ENCODE results near the gene MGAT3. TPM values are rescaled to one million over a fixed set of nuclear protein-coding genes. Genes with fewer than 3 reads are reported as not detected.
A peak's percentile ranks its signal among the peaks of the same experiment; 100 is the strongest.

The MGAT3 gene
- total and polyA plus RNA-seq, 2 of the 13 experiments (the other 11 are each of a cell fraction or from before 2014, with no cell fraction given) = 0.11 to 0.15 TPM

DNA sequence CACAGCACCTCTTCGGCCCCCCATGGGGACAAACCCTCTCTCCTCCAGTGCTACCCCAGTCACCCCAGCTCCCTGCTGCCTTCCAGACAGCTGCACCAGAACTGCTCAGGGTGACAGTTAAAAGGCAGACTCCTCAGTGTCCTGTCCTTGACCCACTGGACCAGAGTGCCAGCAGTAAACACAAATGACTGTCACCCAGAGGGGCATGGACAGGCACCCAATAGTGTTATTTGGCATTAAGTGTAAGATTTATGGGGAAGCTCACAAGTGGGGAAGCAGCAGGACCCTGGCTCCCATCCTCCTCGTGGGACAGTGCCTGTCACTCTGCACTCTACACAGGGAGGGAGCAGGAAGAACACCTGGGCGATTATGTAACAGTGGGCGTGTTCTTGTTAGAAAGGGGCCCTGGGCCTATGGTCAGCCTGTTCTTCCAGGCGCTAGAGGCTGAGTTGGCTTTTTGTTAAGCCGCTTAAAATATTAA is 70.7 kb downstream of the MGAT3 start:
- CTCF ChIA-PET (ENCODE audit: low intra/inter-chr PET ratio, low total read pairs) = interaction anchor here (1.2 kb wide), 1 partner anchor 32 kb away, joined by 4 read pairs; no protein-coding TSS in a partner anchor
- H3K4me1 ChIP-seq (ENCODE audit: insufficient read depth, low read length) = peaks cover 84% of the 10 kb centered on the region
- WGBS (ENCODE audit: low lambda C conversion rate) = 17% methylated on average over 3 of the region's 6 CpGs
- peaks cover 52% of the 10 kb centered on the region for H4K20me1 ChIP-seq (ENCODE audit: insufficient read depth, low read length)
- in situ Hi-C loops (cut with HindIII; ENCODE audit: extremely low pct_ligation_motif_present, low pct_unique_long_range_greater_than_20kb) (no loop called here), intact Hi-C loops (cut with micrococcal nuclease; ENCODE audit: unreplicated experiment) (no loop called here)
- DNase-seq (ENCODE audit: low spot score) = peak; percentile 74
- no peaks in the 10 kb centered on the region; a peak in 1 of 5 replicates for H3K27me3 ChIP-seq (ENCODE audit: control insufficient read depth in 1 of 2, insufficient read depth in 2 of 2, low read length in 2 of 2)
- ATAC-seq = peak; percentile 10
- H3K27ac ChIP-seq (ENCODE audit: extremely low read length, insufficient read depth, low read length) = peak overlapping the region; percentile 40
- peaks cover 30% of the 10 kb centered on the region for H3K79me2 ChIP-seq (ENCODE audit: insufficient read depth, low read length)
- no TSS peak for BruUV-seq (replicated peaks)
- H3K4me3 ChIP-seq (replicated peaks in 1 of 3; ENCODE audit: insufficient read depth in 1 of 3, low read depth in 2 of 3, low read length in 3 of 3) = no peak overlapping the region
- H2AFZ ChIP-seq (ENCODE audit: low read length) = no peak overlapping the region
- H3K36me3 ChIP-seq (replicated peaks in 1 of 2; ENCODE audit: control insufficient read depth in 1 of 2, insufficient read depth in 2 of 2, low read length in 2 of 2) = peaks cover 13 to 24% of the 10 kb centered on the region in 2 experiments
- no peaks in the 10 kb centered on the region for H3K9me3 ChIP-seq (ENCODE audit: low read length)
- H3K9ac ChIP-seq (ENCODE audit: insufficient read depth, low read depth, low read length) = no peak overlapping the region
- peak; percentile 48 for FAIRE-seq
- H3K4me2 ChIP-seq (ENCODE audit: low read depth, low read length) = peak overlapping the region; percentile 33; the same call in 1 of the 2 replicates
- POLR2A ChIA-PET = interaction anchor here (0.6 to 11.2 kb wide), 5 partner anchors 10 to 208 kb away, joined by 3 to 167 read pairs (median 4); partner anchors contain the start of genes MIEF1 and RPL3
- TF ChIP-seq ZNF253 (CRISPR knock-in tag; IDR thresholded peaks at IDR 0.05; ENCODE audit: borderline replicate concordance) (no peak), SAP130 (CRISPR knock-in tag; IDR thresholded peaks at IDR 0.05; ENCODE audit: low read depth) (peak; percentile 85), GATAD2A (CRISPR knock-in tag; IDR thresholded peaks at IDR 0.05) (peak; percentile 53), ZNF124 (CRISPR knock-in tag; IDR thresholded peaks at IDR 0.05) (no peak), ZBTB33 (CRISPR knock-in tag; IDR thresholded peaks at IDR 0.05) (0 out of 2 replicates have a peak, but pooled peaks have one; percentile 47), NCOR1 (IDR thresholded peaks at IDR 0.05; ENCODE audit: borderline replicate concordance, low read length) (peak; percentile 28; the same call in 1 of the 2 replicates), ZBTB21 (CRISPR knock-in tag; IDR thresholded peaks at IDR 0.05) (no peak), FOXK1 (CRISPR knock-in tag; IDR thresholded peaks at IDR 0.05; ENCODE audit: borderline replicate concordance, low read depth) (peak; percentile 16; the same call in 1 of the 2 replicates), FOXP1 (IDR thresholded peaks at IDR 0.05) (no peak), FOXP1 (CRISPR knock-in tag; IDR thresholded peaks at IDR 0.05) (0 out of 2 replicates have a peak, but pooled peaks have one; percentile 34), RARA (CRISPR knock-in tag; IDR thresholded peaks at IDR 0.05) (peak; percentile 91), ZBTB7B (CRISPR knock-in tag; IDR thresholded peaks at IDR 0.05) (no peak), ZNF746 (CRISPR knock-in tag; IDR thresholded peaks at IDR 0.05) (no peak), ZC3H13 (CRISPR knock-in tag; IDR thresholded peaks at IDR 0.05) (peak; percentile 69; the same call in 1 of the 2 replicates), SP5 (CRISPR knock-in tag; IDR thresholded peaks at IDR 0.05; ENCODE audit: borderline replicate concordance, low read depth) (peak; percentile 56; the same call in 1 of the 2 replicates), ZMAT3 (CRISPR knock-in tag; conservative IDR thresholded peaks at IDR 0.05) (0 out of 2 replicates have a peak, but pooled peaks have one; percentile 35), BCL6 (CRISPR knock-in tag; IDR thresholded peaks at IDR 0.05) (peak; percentile 49), ZBTB7A (CRISPR knock-in tag; IDR thresholded peaks at IDR 0.05) (no peak), FOXA3 (CRISPR knock-in tag; IDR thresholded peaks at IDR 0.05) (peak; percentile 34; the same call in 1 of the 2 replicates), ZFP36L2 (CRISPR knock-in tag; IDR thresholded peaks at IDR 0.05) (no peak), TFAP4 (IDR thresholded peaks at IDR 0.05; ENCODE audit: borderline replicate concordance, low read depth) (peak; percentile 80; the same call in 1 of the 2 replicates), JDP2 (CRISPR knock-in tag; IDR thresholded peaks at IDR 0.05; ENCODE audit: borderline replicate concordance) (no peak)
- TF ChIP-seq, protein P1, sequence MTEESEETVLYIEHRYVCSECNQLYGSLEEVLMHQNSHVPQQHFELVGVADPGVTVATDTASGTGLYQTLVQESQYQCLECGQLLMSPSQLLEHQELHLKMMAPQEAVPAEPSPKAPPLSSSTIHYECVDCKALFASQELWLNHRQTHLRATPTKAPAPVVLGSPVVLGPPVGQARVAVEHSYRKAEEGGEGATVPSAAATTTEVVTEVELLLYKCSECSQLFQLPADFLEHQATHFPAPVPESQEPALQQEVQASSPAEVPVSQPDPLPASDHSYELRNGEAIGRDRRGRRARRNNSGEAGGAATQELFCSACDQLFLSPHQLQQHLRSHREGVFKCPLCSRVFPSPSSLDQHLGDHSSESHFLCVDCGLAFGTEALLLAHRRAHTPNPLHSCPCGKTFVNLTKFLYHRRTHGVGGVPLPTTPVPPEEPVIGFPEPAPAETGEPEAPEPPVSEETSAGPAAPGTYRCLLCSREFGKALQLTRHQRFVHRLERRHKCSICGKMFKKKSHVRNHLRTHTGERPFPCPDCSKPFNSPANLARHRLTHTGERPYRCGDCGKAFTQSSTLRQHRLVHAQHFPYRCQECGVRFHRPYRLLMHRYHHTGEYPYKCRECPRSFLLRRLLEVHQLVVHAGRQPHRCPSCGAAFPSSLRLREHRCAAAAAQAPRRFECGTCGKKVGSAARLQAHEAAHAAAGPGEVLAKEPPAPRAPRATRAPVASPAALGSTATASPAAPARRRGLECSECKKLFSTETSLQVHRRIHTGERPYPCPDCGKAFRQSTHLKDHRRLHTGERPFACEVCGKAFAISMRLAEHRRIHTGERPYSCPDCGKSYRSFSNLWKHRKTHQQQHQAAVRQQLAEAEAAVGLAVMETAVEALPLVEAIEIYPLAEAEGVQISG (CRISPR knock-in tag; IDR thresholded peaks at IDR 0.05) = peak; percentile 35; the same call in 1 of the 2 replicates
